ENCODE results near the gene BNIP1.
"Not testable (repeated sequence)": the region's sequence is repeated elsewhere in the genome, so short reads cannot be mapped to it uniquely, and the experiment has no call there.

Gene BNIP1

DNA sequence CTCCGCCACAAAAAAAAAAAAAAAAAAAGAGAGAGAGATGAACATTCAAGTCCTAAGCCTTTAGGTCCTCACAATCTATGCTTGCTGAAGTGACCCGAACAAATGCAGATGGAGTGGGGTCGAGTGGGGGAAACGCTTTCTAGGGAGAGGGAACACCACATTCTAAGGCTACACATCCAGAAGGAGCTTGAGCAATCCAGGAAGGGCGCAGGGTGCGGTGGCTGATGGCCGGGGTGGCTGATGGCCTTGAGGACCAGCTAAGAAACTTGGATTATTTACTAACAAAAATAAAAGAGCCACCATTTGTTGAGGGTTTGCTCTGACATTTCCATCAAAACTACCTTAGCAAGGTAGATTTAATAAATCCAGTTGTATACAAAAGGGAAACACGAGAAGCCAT is 764 bp upstream of the BNIP1 start:
- in situ Hi-C loops (cut with HindIII; ENCODE audit: low sequenced_read_pairs), result no loop called here
- H3K4me3 ChIP-seq (ENCODE audit: low read depth, low read length), result no peak overlapping the region
- TF ChIP-seq, protein P1, sequence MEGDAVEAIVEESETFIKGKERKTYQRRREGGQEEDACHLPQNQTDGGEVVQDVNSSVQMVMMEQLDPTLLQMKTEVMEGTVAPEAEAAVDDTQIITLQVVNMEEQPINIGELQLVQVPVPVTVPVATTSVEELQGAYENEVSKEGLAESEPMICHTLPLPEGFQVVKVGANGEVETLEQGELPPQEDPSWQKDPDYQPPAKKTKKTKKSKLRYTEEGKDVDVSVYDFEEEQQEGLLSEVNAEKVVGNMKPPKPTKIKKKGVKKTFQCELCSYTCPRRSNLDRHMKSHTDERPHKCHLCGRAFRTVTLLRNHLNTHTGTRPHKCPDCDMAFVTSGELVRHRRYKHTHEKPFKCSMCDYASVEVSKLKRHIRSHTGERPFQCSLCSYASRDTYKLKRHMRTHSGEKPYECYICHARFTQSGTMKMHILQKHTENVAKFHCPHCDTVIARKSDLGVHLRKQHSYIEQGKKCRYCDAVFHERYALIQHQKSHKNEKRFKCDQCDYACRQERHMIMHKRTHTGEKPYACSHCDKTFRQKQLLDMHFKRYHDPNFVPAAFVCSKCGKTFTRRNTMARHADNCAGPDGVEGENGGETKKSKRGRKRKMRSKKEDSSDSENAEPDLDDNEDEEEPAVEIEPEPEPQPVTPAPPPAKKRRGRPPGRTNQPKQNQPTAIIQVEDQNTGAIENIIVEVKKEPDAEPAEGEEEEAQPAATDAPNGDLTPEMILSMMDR (IDR thresholded peaks at IDR 0.05; ENCODE audit: low read depth, low read length, missing control alignments), result no peak
- DNase-seq (ENCODE audit: low read depth), result no peak

DNA sequence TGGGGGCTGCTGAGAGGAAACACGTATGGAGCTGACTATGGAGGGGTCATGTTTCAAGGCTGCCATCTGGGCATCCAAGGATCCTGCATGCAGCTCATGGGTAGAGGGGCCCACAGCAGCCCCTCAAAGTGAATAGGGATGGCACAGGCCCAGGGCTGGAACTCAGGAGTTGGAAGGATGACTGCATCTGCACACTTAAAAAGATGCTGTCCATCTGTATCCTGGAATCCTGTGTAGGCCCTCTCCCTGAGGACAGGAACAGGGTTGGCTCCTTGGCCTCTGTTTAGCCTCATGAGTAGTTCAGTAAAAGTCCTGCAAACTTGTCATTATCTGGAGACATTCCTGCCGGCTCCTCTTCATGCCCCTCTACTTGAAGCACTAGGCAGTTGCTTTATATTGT is 4.0 kb downstream of the BNIP1 start:
- TF ChIP-seq, protein P1 (IDR thresholded peaks at IDR 0.05; ENCODE audit: low read depth, low read length, missing control alignments), result no peak
- in situ Hi-C loops (cut with HindIII; ENCODE audit: low sequenced_read_pairs), result no loop called here
- no peak for DNase-seq (ENCODE audit: low read depth)
- no peak overlapping the region for H3K4me3 ChIP-seq (ENCODE audit: low read depth, low read length)

DNA sequence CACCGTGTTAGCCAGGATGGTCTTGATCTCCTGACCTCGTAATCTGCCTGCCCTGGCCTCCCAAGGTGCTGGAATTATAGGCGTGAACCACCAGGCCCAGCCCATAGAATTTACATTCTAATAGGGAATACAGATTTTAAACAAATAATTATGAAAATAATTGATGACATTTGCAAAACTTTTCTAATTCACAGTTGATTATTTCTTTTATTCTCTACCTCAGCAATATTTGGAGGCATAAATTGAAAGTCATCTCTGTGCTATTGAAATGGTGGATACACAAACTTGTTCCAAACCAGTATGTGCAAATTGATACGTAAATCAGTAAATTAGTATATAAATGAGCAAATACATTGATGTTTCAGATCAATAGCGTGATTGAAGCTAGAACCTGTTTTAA is 8.2 kb downstream of the BNIP1 start:
- no peak for DNase-seq (ENCODE audit: low read depth)
- TF ChIP-seq, protein P1 (IDR thresholded peaks at IDR 0.05; ENCODE audit: low read depth, low read length, missing control alignments), result no peak
- in situ Hi-C loops (cut with HindIII; ENCODE audit: low sequenced_read_pairs), result no loop called here
- H3K4me3 ChIP-seq (ENCODE audit: low read depth, low read length), result no peak overlapping the region

DNA sequence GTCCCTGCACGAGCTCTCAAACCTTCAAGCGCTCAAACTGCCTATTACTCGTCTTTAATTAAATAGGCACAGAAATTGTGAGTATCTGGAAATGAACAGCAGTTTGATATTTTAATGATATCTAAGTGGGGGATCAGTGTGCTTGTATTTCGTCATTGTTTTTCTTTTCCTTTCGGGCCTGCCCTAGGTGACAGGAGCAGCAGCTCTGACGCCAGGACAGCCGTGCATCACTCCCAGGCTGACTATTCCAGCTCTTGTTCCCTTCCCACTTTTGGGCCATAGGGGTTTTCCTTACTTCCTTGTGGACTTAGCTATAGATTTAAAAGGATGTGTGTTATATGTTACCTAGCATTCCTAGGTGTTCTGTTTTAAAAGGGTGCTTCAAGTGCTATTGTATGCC is 9.5 kb downstream of the BNIP1 start:
- TF ChIP-seq, protein P1 (IDR thresholded peaks at IDR 0.05; ENCODE audit: low read depth, low read length, missing control alignments), result no peak
- no peak for DNase-seq (ENCODE audit: low read depth)
- no peak overlapping the region for H3K4me3 ChIP-seq (ENCODE audit: low read depth, low read length)
- in situ Hi-C loops (cut with HindIII; ENCODE audit: low sequenced_read_pairs), result no loop called here

DNA sequence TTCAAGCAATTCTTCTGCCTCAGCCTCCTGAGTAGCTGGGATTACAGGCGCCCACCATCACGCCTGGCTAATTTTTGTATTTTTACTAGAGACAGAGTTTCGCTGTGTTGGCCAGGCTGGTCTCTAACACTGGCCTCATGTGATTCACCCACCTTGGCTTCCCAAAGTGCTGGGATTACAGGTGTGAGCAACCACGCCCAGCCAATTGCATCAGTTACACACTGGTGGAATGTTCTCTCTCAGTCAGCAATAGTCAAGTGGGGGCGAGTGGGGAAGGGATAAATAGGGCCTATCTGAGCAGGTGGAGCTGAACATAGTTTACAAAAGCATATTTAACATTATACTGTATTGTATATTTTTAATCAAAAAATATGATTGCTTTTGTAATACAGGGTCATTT is 10.3 kb downstream of the BNIP1 start:
- in situ Hi-C loops (cut with HindIII; ENCODE audit: low sequenced_read_pairs); DNase-seq (ENCODE audit: low read depth); H3K4me3 ChIP-seq (ENCODE audit: low read depth, low read length): not testable (repeated sequence)

DNA sequence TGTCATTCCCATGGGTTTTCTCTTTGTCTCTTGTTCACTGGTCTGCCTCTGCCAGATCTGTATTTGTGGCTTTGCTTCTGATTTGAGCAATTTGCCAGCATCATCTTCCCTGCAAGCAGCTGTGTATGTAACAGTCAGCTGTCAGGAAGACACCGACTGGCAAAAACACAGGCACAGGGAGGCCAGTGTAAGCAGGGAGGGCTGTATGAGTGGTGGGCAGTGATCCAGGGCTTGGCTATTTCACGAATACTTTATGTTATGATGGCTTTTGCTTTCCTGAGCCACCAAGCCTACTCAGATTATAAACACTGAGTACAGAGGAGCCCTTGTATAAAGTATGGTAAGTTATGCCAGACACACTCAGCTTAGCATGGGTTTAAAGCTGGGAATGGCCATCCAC is 11.6 kb downstream of the BNIP1 start:
- in situ Hi-C loops (cut with HindIII; ENCODE audit: low sequenced_read_pairs), result no loop called here
- TF ChIP-seq, protein P1 (IDR thresholded peaks at IDR 0.05; ENCODE audit: low read depth, low read length, missing control alignments), result no peak

DNA sequence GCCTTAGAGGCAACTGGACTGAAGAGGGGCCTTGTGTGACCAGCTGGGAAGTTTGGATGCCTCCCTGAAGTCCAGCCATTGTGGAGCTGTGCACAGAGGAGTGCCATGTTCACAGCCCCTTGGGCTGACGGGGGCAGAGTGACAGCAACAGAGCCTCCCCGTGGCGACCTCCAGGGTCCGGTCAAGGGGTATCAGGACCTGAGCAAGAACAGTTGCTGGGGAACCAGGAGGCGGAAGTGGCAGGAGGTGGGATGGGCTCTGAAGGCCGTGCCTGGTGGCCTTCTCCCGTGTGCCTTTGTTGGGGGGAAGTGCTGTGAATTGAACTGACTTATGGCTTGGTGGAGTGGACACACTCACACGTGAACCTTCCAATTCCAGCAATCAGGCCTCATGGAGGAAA is 14.0 kb downstream of the BNIP1 start:
- no peak overlapping the region for H3K4me3 ChIP-seq (ENCODE audit: low read depth, low read length)
- TF ChIP-seq, protein P1 (IDR thresholded peaks at IDR 0.05; ENCODE audit: low read depth, low read length, missing control alignments), result no peak
- no peak for DNase-seq (ENCODE audit: low read depth)
- in situ Hi-C loops (cut with HindIII; ENCODE audit: low sequenced_read_pairs), result no loop called here

More for the DNA sequence above, 11.6 kb downstream of the BNIP1 start:
- no peak for DNase-seq (ENCODE audit: low read depth)
- no peak overlapping the region for H3K4me3 ChIP-seq (ENCODE audit: low read depth, low read length)

Measured in astrocyte of the cerebellum (primary cell).